IMR-90 (cell line): ENCODE data around the gene FBN1. TPM values are rescaled to one million over a fixed set of nuclear protein-coding genes. Genes with fewer than 3 reads are reported as not detected.

ENCODE experiments used
- ATAC-seq: fragments of 200-7000 bp; cut with Tn5 transposase; 2 replicates; pipeline ENCODE4 v1.9.1; 2020; ENCODE audit warnings: low read depth, mild to moderate bottlenecking, moderate library complexity
- BruUV-seq: library from RNA; stranded (reverse); fragments of 400-500 nt; replicated peaks from 2 replicates; lab custom pipeline; 2021; lab: Mats Ljungman, UMichigan
- CTCF ChIA-PET: fragments of 300-600 bp; formaldehyde crosslinking; extraction: SDS; loops from one replicate; lab custom pipeline; 2021; ENCODE audit warnings: antibody characterized with exemption; lab: Yijun Ruan, JAX
- POLR2A ChIA-PET: fragments of 300-600 bp; sonication (Branson Sonifier 250); formaldehyde crosslinking; loops from one replicate; lab custom pipeline; 2022; ENCODE audit warnings: antibody characterized with exemption; ENCODE audit not compliant: unreplicated experiment; lab: Charles Lee
- DNase-seq: peaks from one replicate; pipeline ENCODE4 v3.0.0; 2013
- H2AFZ ChIP-seq: replicated peaks from 2 replicates; pipeline ENCODE3; 2013; ENCODE audit warnings: low read length, mild to moderate bottlenecking; ENCODE audit not compliant: poor library complexity
- H2AK5ac ChIP-seq: 2 replicates; pipeline ENCODE4 v1.6.1; 2013; ENCODE audit warnings: low read depth, low read length, inconsistent platforms
- H2AK9ac ChIP-seq: replicated peaks from 2 replicates; pipeline ENCODE3; 2013; ENCODE audit warnings: mild to moderate bottlenecking, low read depth, low read length, moderate library complexity; ENCODE audit not compliant: poor library complexity
- H2BK120ac ChIP-seq: 2 replicates; pipeline ENCODE4 v1.6.1; 2013; ENCODE audit warnings: low read depth, low read length, inconsistent platforms
- H2BK15ac ChIP-seq: 3 replicates; pipeline ENCODE4 v1.6.1; 2013; ENCODE audit warnings: low read depth, low read length, inconsistent platforms
- H2BK20ac ChIP-seq: 2 replicates; pipeline ENCODE4 v1.6.1; 2013; ENCODE audit warnings: low read depth, mild to moderate bottlenecking, inconsistent platforms, low read length, moderate library complexity
- H2BK5ac ChIP-seq: 2 replicates; pipeline ENCODE4 v1.6.1; 2013; ENCODE audit warnings: mild to moderate bottlenecking, low read depth, low read length, inconsistent platforms; ENCODE audit not compliant: poor library complexity, severe bottlenecking
- H3K14ac ChIP-seq: replicated peaks from 2 replicates; pipeline ENCODE4 v1.6.1; 2013; ENCODE audit warnings: low read depth, low read length, inconsistent platforms
- H3K18ac ChIP-seq: 2 replicates; pipeline ENCODE4 v1.6.1; 2013; ENCODE audit warnings: low read depth, low read length, control low read depth
- H3K23ac ChIP-seq: 2 replicates; pipeline ENCODE4 v1.6.1; 2013; ENCODE audit warnings: low read depth, low read length, inconsistent platforms
- H3K27ac ChIP-seq: 2 replicates; pipeline ENCODE4 v1.5.1; 2013; ENCODE audit warnings: mild to moderate bottlenecking, control low read depth, low read length; ENCODE audit not compliant: insufficient read depth
- H3K27me3 ChIP-seq: 2 replicates; pipeline ENCODE4 v1.6.1; 2013; ENCODE audit warnings: low read length; ENCODE audit not compliant: control insufficient read depth, insufficient read depth
- H3K36me3 ChIP-seq: 2 replicates; pipeline ENCODE4 v1.6.1; 2013; ENCODE audit warnings: low read length, mixed read lengths; ENCODE audit not compliant: control insufficient read depth, insufficient read depth
- H3K4ac ChIP-seq: 2 replicates; pipeline ENCODE4 v1.6.1; 2013; ENCODE audit warnings: low read depth, low read length, inconsistent platforms
- H3K4me1 ChIP-seq: 2 replicates; pipeline ENCODE4 v1.6.1; 2013; ENCODE audit warnings: low read length, mixed read lengths; ENCODE audit not compliant: control insufficient read depth, insufficient read depth
- H3K4me2 ChIP-seq: 2 replicates; pipeline ENCODE4 v1.6.1; 2013; ENCODE audit warnings: low read depth, mild to moderate bottlenecking, control low read depth, low read length, moderate library complexity
- H3K4me3 ChIP-seq: 2 replicates; pipeline ENCODE4 v1.5.1; 2013; ENCODE audit warnings: low read depth, mild to moderate bottlenecking, control low read depth, low read length, moderate library complexity; ENCODE audit not compliant: insufficient read depth
- H3K56ac ChIP-seq: 2 replicates; pipeline ENCODE4 v1.6.1; 2013; ENCODE audit warnings: low read length, inconsistent platforms; ENCODE audit not compliant: insufficient read depth; ENCODE audit errors: extremely low read depth
- H3K79me1 ChIP-seq, 2 experiments: 2 replicates each; pipeline ENCODE4 v1.6.1; 2013; ENCODE audit warnings: low read length in 2 of 2, inconsistent platforms in 1 of 2, low read depth in 1 of 2
- H3K9ac ChIP-seq: 2 replicates; pipeline ENCODE4 v1.6.1; 2013; ENCODE audit warnings: low read depth, low read length, control low read depth
- H3K9me1 ChIP-seq: 2 replicates; pipeline ENCODE4 v1.6.1; 2013; ENCODE audit warnings: low read length, inconsistent platforms; ENCODE audit not compliant: insufficient read depth
- H3K9me3 ChIP-seq: 2 replicates; pipeline ENCODE4 v1.6.1; 2013; ENCODE audit warnings: low read length; ENCODE audit not compliant: control insufficient read depth, insufficient read depth
- H4K20me1 ChIP-seq: 2 replicates; pipeline ENCODE4 v1.6.1; 2013; ENCODE audit warnings: low read length, inconsistent platforms; ENCODE audit not compliant: insufficient read depth
- H4K5ac ChIP-seq: 2 replicates; pipeline ENCODE4 v1.6.1; 2013; ENCODE audit warnings: mild to moderate bottlenecking, low read depth, low read length, control low read depth
- H4K8ac ChIP-seq, 2 experiments: 2 replicates each; pipeline ENCODE4 v1.6.1; 2013; ENCODE audit warnings: low read depth in 2 of 2, low read length in 2 of 2, control low read depth in 1 of 2, inconsistent platforms in 1 of 2
- H4K91ac ChIP-seq: 2 replicates; pipeline ENCODE4 v1.6.1; 2013; ENCODE audit warnings: low read depth, low read length, inconsistent platforms; ENCODE audit not compliant: insufficient read depth
- CEBPB ChIP-seq: IDR thresholded peaks from 2 replicates; pipeline ENCODE4 v1.6.1; 2012; ENCODE audit warnings: low read depth, low read length, improper control_type of control experiment
- FOS ChIP-seq: fragments of 150-350 bp; IDR thresholded peaks from 2 replicates; pipeline ENCODE4 v1.6.1; 2016; ENCODE audit warnings: low read depth, low read length
- MAFK ChIP-seq: IDR thresholded peaks from 2 replicates; pipeline ENCODE4 v1.6.1; 2012; ENCODE audit warnings: low read depth, low read length, improper control_type of control experiment
- MXI1 ChIP-seq: IDR thresholded peaks from 2 replicates; pipeline ENCODE4 v1.6.1; 2012; ENCODE audit warnings: low read depth, mild to moderate bottlenecking, low read length, moderate library complexity, borderline replicate concordance
- NFE2L2 ChIP-seq: fragments of 150-350 bp; IDR thresholded peaks from 2 replicates; pipeline ENCODE4 v1.6.1; 2016; ENCODE audit warnings: low read depth, mild to moderate bottlenecking, low read length
- POLR2A ChIP-seq: IDR thresholded peaks from 2 replicates; pipeline ENCODE4 v1.6.1; 2012; ENCODE audit warnings: mild to moderate bottlenecking, low read depth, low read length
- RAD21 ChIP-seq: IDR thresholded peaks from 2 replicates; pipeline ENCODE4 v1.6.1; 2012; ENCODE audit warnings: low read length, improper control_type of control experiment
- USF2 ChIP-seq: fragments of 150-350 bp; IDR thresholded peaks from 2 replicates; pipeline ENCODE4 v1.6.1; 2017; ENCODE audit warnings: mild to moderate bottlenecking, antibody characterized with exemption, low read length, low read depth
- WGBS, 2 experiments: methylation state at CpG; one replicate each; pipeline versions ENCODE4 v1.1.5 to v1.1.7; 2013; ENCODE audit warnings: missing lambda C conversion rate in 2 of 2; ENCODE audit not compliant: insufficient read length in 1 of 2; ENCODE audit errors: extremely low coverage in 2 of 2; 5-methylcytosine and 5-hydroxymethylcytosine counted together
- dilution Hi-C: fragments of 300-500 bp; cut with HindIII; formaldehyde crosslinking; loops from one replicate; pipeline ENCODE4 v1.14.3; 2018; ENCODE audit warnings: low sequenced_read_pairs; ENCODE audit not compliant: unreplicated experiment
- in situ Hi-C: fragments of 300-500 bp; cut with MboI; formaldehyde crosslinking; loops from 3 replicates; pipeline ENCODE4 v1.14.3; 2019; ENCODE audit warnings: low sequenced_read_pairs, inconsistent platforms, mixed read lengths
- intact Hi-C: fragments of 100-400 bp; cut with micrococcal nuclease; formaldehyde crosslinking; loops from 2 replicates; pipeline ENCODE4 v1.10.0; 2022
- polyA plus RNA-seq, 3 experiments: library from polyadenylated mRNA; depleted of rRNA; stranded (reverse); fragments of >200 nt; gene quantifications; 2 replicates each; pipeline ENCODE4 v1.2.3, GENCODE V29; 2012; ENCODE audit warnings: low replicate concordance in 1 of 3
- total RNA-seq: library from RNA; depleted of rRNA; stranded (reverse); fragments of >200 nt; gene quantifications from 2 replicates; pipeline ENCODE4 v1.2.3, GENCODE V29; 2012
- TF ChIP-seq, protein P1 (sequence below): conservative IDR thresholded peaks from 2 replicates; pipeline ENCODE4 v1.5.1; 2012; ENCODE audit warnings: mild to moderate bottlenecking, low read depth, low read length, improper control_type of control experiment
- TF ChIP-seq, protein P2 (sequence below): fragments of 150-350 bp; IDR thresholded peaks from 2 replicates; pipeline ENCODE4 v1.6.1; 2016; ENCODE audit warnings: low read depth, mild to moderate bottlenecking, low read length, moderate library complexity, borderline replicate concordance

FBN1 gene
- total and polyA plus RNA-seq, 2 of the 4 experiments (the other 2 are of a cell fraction): 134 to 283 TPM

- Histone ChIP-seq H3K18ac (no peak overlapping the region), H3K14ac (no peak overlapping the region), H2AK9ac (no peak overlapping the region), H3K9me3 (no peaks in the 10 kb centered on the region), H3K27me3 (no peaks in the 10 kb centered on the region), H3K36me3 (peaks cover 25% of the 10 kb centered on the region), H3K23ac (no peak overlapping the region), H3K56ac (no peak overlapping the region), H4K8ac (no peak overlapping the region), H3K9ac (no peak overlapping the region), H2BK20ac (no peak overlapping the region), H4K5ac (no peak overlapping the region), H3K4me2 (no peak overlapping the region), H2BK5ac (no peak overlapping the region), H4K91ac (no peak overlapping the region), H3K79me1 (peaks cover 27 to 63% of the 10 kb centered on the region in 2 experiments), H2BK15ac (no peak overlapping the region), H3K4me1 (peaks cover 8% of the 10 kb centered on the region), H3K27ac (no peak overlapping the region), H2BK120ac (no peak overlapping the region), H2AFZ (no peak overlapping the region), H3K9me1 (peaks cover 8% of the 10 kb centered on the region), H3K4me3 (no peak overlapping the region), H3K4ac (no peak overlapping the region), H2AK5ac (no peak overlapping the region), H4K20me1 (0 out of 2 replicates have a peak, but pooled peaks cover 5% of the 10 kb centered on the region)
- intact Hi-C loops: no loop called here
- TF ChIP-seq, protein P1, sequence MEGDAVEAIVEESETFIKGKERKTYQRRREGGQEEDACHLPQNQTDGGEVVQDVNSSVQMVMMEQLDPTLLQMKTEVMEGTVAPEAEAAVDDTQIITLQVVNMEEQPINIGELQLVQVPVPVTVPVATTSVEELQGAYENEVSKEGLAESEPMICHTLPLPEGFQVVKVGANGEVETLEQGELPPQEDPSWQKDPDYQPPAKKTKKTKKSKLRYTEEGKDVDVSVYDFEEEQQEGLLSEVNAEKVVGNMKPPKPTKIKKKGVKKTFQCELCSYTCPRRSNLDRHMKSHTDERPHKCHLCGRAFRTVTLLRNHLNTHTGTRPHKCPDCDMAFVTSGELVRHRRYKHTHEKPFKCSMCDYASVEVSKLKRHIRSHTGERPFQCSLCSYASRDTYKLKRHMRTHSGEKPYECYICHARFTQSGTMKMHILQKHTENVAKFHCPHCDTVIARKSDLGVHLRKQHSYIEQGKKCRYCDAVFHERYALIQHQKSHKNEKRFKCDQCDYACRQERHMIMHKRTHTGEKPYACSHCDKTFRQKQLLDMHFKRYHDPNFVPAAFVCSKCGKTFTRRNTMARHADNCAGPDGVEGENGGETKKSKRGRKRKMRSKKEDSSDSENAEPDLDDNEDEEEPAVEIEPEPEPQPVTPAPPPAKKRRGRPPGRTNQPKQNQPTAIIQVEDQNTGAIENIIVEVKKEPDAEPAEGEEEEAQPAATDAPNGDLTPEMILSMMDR: no peak
- no peak for TF ChIP-seq FOS
- no peak for TF ChIP-seq POLR2A
- TF ChIP-seq MAFK: no peak
- TF ChIP-seq NFE2L2: no peak
- TF ChIP-seq, protein P2, sequence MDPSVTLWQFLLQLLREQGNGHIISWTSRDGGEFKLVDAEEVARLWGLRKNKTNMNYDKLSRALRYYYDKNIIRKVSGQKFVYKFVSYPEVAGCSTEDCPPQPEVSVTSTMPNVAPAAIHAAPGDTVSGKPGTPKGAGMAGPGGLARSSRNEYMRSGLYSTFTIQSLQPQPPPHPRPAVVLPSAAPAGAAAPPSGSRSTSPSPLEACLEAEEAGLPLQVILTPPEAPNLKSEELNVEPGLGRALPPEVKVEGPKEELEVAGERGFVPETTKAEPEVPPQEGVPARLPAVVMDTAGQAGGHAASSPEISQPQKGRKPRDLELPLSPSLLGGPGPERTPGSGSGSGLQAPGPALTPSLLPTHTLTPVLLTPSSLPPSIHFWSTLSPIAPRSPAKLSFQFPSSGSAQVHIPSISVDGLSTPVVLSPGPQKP: no peak
- TF ChIP-seq MXI1: no peak
- TF ChIP-seq USF2: no peak
- no peak for TF ChIP-seq RAD21
- no peak for TF ChIP-seq CEBPB
- no peak for DNase-seq
- ATAC-seq: no peak
- ChIA-PET CTCF (no interaction called here), POLR2A (no interaction called here)
- dilution Hi-C loops: no loop called here
- BruUV-seq: no TSS peak
- in situ Hi-C loops: no loop called here
- WGBS, 2 experiments: no CpG with 5 or more reads among the region's 1 CpG
Measured at GRCh38 chr15:48592933-48593332, 52.6 kb downstream of the FBN1 start.
